Renal cortical epithelial cell (primary cell): Measurements from ENCODE around the gene EPS15. TPM values are rescaled to one million over a fixed set of nuclear protein-coding genes. Genes with fewer than 3 reads are reported as not detected.

Experiments used
- DNase-seq: peaks from one replicate; pipeline ENCODE4 v3.0.0-alpha.2; 2011; ENCODE audit warnings: low read depth
- total RNA-seq: library from RNA; depleted of rRNA; stranded (reverse); fragments of >200 nt; gene quantifications from 2 replicates; pipeline ENCODE4 v1.2.3, GENCODE V29; 2014

EPS15 gene
- total RNA-seq, 1 donor from 2014 or later, result 67.6 TPM

DNA sequence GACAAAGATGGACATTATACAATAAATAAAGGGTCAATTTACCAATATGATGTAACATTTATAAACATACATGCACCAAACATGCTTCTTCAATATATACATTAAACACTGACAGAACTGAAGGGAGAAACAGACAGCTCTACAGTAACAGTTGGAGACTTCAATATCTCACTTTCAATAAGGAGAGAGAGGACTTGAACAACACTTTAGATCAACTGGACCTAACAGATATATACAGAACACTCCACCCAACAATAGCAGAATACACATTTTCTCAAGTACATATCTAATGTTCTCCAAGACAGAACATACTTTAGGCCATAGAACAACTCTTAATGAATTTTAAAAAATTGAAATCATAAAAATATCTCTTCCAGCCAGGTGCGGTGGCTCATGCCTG is 138.1 kb downstream of the EPS15 start:
- no peak for DNase-seq

DNA sequence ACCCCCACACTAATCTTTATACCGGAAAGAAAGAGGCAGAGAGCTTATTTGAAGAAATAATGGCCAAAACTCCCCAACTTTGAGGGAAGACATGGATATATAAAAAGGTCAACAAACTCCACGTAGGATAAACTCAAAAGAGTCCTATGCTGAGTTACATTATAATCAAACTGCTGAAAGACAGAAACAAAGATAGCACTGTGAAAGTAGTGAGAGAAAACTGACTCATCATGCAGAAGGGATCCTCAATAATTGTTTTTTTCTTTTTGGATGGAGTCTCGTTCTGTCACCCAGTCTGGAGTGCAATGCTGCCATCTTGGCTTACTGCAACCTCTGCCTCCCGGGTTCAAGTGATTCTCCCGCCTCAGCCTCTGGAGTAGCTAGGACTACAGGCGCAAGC is 140.2 kb downstream of the EPS15 start:
- no peak for DNase-seq

DNA sequence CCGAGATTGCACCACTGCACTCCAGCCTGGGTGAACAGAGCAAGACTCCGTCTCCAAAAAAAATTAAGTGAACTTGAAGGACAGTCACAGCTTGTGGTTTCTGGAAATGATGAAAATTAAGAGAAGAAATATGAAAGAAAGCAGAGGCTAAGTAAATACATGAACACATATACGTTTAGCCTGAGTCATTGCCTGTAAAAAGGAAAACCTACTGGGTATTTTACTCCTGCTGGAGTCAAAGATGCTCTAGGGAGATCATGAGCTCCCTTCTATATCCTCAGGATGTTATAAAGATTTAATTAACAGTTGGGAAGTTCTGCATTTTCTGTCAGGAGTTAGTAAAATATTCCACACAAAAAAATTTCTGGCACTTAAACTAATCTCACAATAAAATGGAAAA is 145.2 kb downstream of the EPS15 start:
- no peak for DNase-seq

- no peak for DNase-seq
Measured at GRCh38 chr1:51372561-51372960, 146.5 kb downstream of the EPS15 start.

GRCh38 chr1:51369171-51369570 is 149.9 kb downstream of the EPS15 start:
- DNase-seq, result no peak

DNA sequence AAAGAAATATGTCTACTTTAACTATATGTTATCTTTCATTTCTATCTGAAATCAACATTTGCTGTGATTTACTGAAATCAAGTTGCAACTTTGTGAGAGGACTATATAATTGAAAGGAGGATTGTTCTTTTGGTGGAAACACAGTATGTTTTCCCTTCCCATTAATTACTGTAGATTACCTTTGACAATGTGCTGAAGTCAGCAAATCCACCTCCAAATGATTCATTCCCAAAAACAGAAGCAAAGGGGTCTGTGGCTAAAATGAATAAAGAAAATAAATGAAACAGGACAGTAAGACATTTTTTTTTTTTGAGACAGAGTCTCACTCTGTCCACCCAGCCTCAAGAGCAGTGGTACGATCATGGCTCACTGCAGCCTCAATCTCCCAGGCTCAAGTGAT is 153.3 kb downstream of the EPS15 start:
- DNase-seq, result no peak

DNA sequence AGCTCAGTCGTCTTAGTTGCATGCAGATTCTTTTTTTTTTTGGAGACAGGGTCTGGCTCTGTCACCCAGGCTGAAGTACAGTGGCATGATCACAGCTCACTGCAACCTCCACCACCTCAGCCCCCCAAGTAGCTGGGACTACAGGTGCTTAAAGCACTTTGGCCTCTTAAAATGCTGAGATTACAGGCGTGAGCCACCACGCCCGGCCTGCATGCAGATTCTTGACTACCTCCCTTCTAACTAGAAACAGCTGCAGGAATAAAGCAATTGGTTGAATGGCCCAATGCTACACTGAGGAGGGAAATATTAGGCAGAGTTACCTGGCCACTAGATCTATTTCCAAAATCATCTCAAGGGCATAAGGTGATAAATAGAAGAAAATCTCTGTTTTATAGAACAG is 159.2 kb downstream of the EPS15 start:
- DNase-seq, result no peak

DNA sequence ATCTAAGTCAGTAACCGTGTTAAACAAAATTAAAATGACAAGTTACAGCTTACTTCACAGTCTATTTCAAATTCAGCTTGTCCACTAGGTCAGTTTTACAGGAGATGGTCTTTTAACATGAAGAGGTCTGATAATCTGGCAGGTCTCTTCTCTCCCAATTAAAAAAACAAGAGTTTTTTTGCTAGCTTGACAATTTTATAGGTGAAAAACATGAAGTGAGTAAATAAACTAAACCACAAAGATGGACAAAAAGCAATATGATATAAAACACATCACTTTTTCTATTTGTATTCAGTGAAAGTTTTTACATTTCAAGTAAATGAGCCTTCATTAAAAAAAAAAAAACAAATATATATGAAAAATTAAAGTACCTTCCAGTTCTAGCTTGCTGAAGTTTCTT is 163.7 kb downstream of the EPS15 start:
- no peak for DNase-seq

GRCh38 chr1:51354416-51354815 is 164.7 kb downstream of the EPS15 start:
- DNase-seq, result no peak

- no peak for DNase-seq
Measured at GRCh38 chr1:51351907-51352306, 167.2 kb downstream of the EPS15 start.

DNA sequence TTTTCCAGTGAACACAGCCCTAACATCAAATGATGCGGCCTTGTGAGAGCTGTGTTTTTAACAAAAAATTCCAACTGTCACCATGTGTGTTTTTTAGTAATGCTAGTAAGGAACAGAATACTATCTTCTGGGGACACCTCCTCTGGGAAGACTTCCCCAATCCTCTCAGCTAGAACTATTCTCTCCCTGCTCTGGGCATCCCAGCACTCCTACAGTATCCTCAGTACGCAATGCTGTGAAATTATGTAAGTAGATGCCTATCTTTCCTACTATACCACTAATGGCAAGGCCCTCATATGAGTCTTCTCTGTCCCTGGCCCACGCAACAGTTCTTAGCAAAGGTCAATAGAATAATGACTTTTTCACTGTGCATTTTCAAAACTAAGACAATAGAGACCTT is 169.2 kb downstream of the EPS15 start:
- DNase-seq, result no peak

DNA sequence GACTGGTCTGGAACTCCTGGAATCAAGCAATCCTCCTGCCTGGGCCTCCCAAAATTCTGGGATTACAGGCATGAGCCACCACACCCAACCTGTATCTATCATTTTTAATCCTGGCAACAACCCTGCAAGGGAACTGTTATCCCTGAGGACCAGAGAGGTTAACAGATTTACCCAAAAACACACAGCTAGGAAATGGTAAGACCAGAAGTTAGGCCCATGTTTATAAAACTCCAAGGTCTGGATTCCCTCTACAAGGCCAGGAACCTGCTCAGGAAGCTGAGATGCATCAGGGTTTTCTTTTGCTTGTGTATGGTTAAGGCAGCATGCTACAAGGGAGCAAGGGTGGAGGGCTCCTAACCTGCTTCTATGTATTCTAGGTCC is 170.9 kb downstream of the EPS15 start:
- no peak for DNase-seq

DNA sequence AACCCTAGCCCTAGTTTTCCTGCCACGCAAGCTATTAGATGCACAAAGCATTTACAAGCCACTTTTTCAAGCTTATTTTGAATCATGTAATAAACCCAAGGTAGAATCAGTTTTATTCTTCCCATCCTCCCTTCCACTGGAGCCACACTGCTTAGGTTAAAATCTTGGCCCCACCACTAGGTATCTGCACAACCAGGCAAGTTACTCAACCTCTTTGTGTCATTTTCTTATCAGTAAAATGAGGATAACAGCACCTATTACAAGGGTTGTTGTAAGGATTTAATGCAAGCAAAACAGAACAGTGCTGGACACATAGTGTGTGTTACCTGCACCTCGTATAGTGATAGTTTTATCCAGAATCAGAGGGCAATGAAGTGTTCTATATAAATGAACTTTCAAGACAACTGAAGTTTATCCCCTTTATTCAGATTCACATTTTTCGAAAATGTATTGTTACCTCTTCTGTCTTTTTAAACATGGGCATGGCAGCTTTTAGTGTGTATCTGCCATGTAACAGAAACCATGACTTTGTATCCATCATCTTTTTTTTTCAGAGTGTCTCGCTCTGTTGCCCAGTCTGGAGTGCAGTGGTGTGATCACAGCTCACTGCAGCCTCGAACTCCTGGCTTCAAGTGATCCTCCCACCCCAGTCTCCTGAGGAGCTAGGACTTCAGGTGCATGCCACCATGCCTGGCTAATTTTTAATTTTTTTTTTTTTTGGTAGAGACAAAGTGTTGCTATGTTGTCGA is 171.5 kb downstream of the EPS15 start:
- DNase-seq, result no peak

DNA sequence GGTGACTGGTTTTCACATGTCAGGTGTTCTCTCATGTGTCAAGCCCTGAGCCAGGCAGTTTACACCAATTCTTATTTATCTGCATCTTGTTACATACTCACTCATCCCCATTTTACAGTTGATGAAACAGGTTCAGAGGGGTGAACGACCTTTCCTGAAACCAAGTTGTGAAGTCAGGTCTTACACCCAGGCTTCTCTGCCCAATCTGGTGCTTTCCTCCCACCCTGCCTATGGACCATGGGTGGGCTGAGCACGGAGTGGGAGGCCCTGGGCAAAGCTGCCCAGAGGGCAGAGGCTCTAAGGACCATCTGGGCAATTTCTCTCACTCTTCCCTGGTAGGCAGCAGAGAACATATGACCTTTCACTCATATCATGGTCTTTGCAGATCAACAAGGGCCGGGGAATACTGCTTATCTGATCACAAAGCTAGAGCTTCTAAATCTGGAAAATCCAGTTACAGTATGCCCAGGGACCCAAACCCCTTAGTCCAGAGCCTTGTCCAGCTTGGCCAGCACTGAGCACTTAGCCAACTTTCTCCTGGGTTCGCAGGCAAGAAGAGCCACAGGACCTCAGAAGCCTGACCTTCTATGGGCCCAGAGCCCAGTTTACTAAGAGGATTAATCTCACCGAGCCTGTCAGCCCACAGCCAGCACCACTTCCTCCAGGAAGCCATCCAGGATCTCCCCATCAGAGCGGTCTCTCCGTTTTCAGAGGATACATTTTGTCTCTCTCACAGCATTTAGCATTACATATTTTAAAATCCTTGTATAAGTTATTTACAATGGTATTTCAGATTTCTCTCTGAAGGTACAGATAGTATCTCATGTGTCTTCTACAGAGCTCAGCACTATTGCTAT is 172.8 kb downstream of the EPS15 start:
- DNase-seq, result no peak

DNA sequence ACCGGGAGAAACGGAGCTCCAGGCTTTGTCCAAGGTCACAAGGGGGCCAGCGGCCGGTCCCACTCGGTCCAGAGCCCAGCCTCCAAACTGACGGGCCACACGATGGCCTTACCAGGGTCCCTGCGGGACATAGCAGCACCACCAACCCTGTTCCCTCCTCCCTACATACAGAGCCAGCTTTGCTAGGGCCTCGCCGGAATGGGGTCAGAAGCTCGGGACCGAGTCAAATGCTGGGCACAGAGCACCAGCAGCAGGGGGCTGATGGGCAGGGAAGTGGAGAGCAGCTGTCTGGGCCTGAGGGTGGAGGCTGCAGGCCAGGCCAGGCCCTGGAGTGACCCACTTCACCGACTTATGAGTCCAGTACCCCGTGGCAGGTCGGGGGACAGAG is 173.8 kb downstream of the EPS15 start:
- no peak for DNase-seq

DNA sequence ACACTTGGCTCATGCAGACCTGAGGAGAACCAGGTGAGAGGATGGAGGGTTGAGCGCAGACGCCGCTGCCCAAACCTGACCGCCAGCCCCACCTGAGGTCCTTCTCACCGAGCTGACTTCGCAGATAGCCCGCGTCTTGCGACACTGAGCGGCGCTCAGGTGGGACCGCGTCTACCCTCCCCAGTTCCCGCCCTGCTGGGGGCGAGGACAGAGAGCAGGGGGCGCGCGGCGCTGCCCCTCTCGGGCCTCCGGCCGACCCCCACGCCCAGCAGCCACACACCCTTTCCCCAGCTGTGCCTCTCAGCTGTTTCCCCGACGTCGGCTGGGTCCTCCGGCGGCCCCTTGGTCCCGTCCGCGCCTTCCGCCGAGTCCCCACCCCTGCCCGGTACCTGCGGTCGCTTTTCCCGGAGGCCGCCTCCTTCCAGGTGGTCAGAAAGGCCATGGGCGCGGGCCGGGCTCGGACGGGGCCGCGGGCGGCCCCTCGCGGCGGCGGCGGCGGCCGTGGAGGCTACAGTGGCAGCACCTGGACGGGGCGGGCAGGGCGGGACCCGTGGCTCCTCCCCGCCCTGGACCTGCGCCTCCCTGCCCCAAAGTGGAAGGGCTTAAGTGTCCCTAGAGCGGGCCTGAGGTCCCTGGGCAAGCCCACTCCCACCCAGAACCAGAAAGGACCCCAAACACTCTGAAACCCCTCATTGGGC is 174.3 kb downstream of the EPS15 start:
- no peak for DNase-seq

GRCh38 chr1:51344276-51344601 is 174.8 kb downstream of the EPS15 start:
- DNase-seq, result no peak

DNA sequence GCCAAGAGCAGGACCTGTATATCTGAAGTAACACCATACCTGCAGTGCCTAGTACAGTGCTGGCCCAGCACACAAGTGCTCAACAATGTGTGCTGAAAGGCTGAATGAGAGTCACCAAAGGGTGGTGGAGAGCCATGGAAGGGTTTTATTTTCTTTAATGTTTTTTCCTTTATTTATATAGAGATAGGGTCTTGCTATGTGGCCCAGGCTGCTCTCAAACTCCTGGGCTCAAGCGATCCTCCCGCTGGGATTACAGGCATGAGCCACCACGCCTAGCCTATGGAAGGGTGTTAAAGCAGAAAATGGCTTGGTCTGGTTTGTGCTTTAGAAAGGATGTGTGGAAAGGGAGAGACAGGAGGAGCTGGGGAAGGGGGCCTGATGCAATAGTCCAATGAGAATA is 175.4 kb downstream of the EPS15 start:
- no peak for DNase-seq

DNA sequence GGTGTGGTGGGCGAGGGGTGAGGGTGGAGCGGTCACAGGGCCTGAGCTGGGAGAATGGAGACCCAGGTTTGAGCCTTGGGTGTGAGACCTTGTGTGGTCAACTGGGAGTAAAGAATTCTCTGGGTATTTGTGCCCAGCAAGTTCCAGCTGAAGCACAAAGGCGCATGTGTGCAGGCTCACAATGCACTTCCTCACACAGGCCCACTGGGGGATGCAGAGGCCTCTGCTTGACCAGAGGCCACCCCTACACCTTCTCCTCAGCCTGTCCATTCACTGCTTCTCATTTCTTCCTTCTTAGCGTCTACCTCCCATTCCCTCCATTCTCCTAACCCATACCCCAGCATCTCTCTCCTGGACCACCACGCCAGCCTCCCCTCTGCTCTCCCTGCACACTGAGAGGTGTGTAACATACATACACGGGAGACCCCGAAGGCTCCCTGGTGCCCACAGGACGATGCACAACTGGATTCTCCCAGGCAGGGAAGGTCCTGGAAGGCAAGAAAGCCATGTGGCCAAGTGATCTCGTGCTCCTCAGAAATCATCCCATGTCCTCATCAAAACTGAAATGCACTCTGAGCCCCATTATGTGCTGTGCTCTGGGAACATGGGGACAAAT is 176.4 kb downstream of the EPS15 start:
- no peak for DNase-seq

DNA sequence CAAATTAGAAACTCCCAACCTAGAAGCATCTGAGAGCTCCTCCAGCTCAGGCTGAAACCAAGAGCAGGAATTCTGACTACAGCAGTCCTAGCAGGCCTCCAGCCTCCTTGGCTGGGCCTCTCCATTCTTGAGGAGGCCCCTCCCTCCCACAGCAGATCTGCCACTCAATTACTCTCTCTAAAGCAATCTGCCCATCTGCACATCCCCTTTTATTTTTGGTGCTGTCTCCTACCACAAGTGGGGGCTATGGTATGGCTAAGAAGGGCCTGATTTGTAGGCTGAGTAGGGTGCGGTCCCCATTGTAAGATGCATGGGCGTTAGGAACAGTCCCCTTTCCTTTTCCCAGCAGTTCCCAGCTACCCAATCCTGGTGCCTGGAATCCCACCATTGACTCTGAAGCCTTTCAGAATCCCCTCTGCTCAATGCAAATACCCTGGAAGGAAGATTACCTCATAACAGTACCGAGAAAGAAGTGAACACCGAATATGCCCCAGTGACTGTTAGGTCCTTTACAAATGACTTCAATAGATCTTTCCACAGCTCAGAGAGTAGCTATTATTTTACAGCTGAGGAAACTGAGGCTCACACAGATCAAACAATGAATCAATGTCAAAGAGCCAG is 177.1 kb downstream of the EPS15 start:
- DNase-seq, result no peak

GRCh38 chr1:51340380-51340779 is 178.7 kb downstream of the EPS15 start:
- no peak for DNase-seq

GRCh38 chr1:51336711-51337110 is 182.4 kb downstream of the EPS15 start:
- no peak for DNase-seq
